Smooth muscle cell of the brain vasculature (primary cell): ENCODE measurements around the gene ADGRV1.
"Not testable (repeated sequence)": the region's sequence is repeated elsewhere in the genome, so short reads cannot be mapped to it uniquely, and the experiment has no call there.

Experiments used
- DNase-seq: peaks from one replicate; pipeline ENCODE4 v3.0.0-alpha.2; 2012; ENCODE audit warnings: low read depth, low spot score

ADGRV1 gene

DNA sequence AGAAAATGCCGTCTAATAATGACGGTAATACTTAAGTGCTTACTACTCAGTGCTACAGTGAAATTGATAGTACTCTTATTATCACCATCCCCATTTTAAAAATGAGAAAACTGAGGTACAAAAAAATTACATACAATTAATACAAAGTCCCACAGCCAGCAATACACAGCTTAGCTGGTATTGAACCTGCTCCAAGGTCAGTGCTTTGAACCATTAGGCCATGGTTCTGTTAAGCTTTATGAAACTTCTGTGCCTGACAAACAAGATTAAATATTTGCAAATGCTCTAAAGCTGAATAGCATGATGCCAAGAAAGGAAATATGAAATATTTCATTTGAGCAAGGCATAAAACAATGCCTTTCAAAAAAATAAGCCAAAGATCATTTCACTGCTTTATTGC, 467.4 kb downstream of the ADGRV1 start:
- DNase-seq: no peak

DNA sequence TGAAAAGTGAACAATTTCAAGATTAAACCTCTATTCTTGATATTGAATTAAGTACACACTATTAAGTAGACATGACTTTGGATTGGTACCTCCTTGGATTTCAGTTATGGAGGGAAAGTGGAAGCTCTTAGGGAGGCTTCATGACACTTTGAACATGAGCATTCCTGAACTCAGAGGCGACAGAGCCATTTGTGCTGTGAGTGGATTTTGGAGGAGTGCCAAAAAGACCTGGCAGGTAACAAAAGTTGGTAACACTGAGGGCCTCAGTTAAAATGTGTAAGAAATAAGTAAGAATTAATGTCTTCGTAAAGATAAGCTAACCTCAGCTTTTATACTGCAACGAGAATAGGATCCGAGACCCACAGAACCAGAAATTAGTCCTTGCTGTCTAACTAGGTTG, 467.9 kb downstream of the ADGRV1 start:
- DNase-seq: no peak

DNA sequence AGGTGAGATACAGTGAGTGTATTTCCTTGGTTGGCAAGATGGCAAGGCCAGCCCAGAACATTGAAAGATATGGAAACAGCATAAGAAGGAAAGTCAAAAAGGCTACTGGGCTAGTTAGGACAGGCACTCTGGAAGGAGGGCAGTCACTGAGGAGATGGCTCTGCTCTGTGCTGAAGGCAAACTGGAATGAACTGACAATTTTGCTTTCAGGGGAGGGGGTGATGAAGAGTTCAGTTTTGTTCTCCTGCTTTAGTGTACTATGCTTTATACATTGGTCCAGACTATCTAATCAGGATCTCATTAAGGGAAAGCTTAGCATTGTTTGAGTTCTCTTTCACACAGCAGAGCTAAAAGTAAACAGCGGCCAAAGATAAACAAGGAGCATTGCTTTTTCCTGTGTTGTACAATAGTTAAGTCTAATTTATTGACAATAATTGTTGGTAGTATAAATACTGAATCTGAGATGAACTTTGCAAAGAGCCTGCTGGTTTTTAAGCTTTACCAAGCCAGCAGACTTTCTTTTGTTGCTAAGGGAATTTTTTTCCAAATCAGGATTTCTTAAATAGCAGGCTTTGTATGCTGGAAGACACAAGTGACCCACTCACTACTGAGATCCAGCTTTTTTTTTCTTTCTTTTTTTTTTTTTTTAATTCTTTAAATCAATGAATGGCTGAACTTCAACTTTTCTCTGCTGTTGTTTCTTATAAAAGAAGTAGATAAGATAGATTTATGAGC, 469.0 kb downstream of the ADGRV1 start:
- DNase-seq: no peak

DNA sequence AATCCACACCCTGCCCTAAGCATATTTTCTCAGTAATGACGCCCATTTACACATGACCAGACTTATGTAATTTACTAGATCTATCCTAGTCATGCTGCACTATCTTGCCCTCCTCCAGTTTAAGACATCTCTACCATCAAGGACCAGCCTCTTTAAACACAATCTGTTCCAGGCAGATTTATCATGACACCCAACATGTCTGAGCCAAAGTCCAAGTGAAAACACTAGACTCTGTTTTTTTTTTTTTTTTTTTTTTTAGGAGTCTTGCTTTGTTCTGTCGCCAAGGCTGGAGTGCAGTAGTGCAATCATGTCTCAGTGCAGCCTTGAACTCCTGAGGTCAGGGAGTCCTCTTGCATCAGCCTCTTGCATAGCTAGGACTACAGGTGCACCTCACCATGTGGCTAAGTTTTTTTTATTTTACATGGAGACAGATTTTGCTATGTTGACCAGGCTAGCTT, 469.9 kb downstream of the ADGRV1 start:
- no peak for DNase-seq

DNA sequence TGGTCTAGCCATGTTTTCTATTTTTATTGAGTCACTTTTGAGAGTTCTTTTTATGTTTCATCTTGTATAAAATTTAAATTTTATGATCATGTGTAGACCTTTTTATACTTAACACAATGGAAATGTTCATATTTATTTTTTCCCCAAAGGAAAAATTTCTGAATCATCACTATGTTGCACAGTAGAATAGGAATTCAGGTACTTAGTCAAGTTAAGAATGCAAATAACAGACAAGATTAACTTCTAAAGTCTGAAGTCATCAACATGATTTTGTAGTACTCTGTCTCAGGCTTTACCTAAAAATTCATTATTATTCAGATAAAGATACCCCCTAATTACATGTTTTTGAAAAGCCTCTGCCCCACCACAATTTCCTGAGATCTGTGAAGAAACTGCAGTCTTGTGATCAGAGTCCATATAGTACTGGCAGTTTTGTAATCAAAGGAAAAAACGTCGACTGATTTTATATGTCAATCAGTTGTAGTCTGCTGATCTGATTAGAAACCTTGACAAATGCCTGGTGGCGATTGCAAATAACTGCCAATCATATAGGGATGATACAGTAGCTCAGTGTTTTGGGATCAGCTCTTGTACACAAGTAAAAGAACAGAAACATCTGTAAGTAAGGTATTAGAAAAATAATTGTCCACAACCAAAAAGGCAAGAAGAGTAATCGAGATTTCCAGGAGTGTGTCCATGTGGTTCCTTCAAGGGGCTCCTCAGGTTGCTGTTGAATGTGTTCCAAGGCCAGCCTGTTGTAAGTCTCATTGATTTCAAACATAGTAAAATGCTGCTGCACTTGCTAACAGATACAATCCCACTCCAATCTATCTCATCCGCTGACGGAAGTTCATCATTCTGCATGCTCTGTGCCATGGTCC, 472.2 kb downstream of the ADGRV1 start:
- no peak for DNase-seq

DNA sequence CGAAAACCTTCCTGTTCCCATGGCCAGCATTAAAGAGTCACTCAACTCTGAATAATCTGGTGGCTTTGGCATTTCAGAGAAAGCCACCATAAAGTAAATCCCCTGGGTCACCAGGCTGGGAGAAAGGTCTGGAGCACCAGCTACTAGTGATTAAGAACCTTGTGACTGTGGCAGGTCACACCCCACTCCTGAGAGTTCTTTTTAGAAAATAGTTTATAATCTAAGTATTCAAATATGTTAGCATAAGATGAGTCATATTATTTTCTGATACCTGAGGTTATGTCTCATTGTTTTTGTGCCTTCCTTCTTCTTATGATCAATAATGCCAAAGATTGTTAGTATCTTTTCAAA, 472.8 kb downstream of the ADGRV1 start:
- no peak for DNase-seq

DNA sequence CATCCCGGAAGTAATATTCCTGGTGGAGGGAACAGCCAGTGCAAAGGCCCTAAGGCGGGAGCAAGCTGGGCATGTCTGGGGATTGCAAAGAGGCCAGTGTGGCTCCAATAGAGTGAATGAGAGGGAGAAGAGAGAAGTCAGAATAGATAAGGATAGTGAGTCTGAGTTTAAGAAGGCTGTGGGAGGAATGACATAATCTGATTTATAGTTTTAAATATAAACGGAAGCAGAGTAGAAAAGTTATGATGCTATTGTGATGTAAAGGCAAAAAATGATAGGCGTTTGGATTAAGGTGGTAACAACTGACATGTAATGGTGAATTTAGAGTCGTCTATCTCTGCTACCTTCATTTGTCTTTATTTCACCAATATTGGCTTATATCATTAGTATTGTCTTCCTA, 473.5 kb downstream of the ADGRV1 start:
- no peak for DNase-seq

DNA sequence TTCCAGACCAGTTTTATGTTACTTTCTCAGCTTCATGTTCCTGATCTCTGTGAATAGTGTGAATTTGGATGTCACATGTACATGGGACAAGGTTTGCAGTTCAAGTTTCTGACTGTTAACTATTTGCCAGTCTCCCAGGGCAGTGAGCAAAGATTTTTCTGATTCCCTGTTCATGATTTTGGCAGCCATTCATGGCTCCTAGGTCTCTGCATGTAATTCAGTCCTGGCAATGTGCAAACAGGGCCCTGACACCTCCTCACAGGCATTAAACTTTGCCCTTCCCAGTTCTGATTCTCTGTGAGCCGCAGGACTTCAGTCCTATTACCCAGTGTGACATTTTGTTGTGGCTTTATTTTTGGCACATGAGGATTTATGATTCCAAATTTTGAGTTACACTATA, 474.8 kb downstream of the ADGRV1 start:
- no peak for DNase-seq

DNA sequence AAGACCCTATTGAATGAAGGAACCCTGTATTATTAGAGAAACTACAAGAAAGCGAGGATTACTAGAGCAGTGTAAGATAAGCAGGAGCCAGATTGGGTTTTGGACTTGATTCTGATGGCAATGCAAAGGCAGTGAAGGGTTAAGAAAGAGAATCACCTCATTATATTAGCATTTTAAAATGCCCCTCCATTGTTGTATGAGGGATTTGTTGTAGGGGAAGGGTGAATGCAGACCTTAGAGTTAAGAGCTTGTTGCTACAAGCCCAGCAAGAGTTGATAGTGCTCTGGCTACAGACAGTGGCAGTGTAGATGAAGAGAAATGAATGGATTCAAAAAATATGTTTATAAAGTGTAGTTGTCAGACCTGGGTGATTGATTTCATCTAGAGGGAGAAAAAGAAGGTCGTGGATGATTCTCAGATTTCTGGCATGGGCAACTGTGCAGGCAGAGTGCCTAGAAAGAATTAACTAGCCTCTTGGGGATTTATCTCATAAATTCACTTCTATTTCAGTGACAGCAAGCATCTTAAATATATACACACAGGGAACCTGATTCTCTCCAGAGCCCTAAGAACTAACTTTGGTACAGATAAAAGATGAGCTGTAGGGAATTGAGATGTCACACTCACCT, 479.7 kb downstream of the ADGRV1 start:
- no peak for DNase-seq

DNA sequence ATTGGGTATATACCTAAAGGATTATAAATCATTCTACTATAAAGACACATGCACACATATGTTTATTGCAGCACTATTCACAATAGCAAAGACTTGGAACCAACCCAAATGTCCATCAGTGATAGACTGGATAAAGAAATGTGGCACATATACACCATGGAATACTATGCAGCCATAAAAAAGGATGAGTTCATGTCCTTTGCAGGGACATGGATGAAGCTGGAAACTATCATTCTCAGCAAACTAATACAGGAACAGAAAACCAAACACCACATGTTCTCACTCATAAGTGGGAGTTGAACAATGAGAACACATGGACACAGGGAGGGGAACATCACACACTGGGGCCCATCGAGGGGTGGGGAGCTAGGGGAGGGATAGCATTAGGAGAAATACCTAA, 482.5 kb downstream of the ADGRV1 start:
- DNase-seq: not testable (repeated sequence)

DNA sequence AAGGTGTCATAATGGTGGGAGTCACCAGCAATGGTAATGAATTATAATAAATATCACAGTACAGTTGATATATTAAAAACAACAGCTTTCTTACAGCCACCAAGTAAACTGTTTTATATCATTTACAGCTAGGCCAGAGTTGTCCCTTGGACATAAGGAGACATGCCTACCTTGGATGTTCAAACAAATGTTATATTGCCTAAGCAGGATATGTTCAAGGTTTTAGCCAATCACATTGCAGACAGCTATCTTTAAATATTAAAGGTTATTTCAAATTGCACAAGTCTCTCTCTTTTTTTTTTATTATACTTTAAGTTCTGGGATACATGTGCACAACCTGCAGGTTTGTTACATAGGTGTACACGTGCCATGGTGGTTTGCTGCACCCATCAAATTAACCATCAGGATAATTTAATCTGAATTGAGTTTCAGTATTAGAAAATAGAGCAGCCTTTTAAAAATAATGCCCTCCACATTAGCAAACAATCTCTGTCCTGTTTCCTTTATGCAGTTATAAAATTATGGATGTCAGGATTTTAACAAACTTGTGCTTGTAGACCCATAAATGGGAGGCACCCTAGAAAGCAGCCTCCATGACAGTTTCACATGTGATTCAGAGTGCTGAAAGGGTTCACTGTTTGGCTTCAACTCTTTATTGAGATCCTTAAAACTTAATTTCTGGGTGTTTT, 483.8 kb downstream of the ADGRV1 start:
- no peak for DNase-seq

DNA sequence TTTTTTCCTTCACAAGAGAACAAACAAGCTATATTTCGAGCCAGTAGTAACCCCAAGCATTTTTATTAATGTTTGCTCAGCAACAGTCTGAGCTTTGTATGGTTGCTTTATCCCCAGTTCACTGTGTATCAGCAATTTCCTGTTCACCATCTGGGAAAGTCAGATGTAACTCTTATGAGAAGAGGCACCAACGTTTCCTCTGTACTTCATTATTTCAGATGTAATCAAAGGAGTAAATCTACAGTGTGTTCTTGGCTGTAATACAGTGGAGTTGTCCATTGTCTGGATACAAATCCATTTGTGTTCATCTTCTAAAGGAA, 484.3 kb downstream of the ADGRV1 start:
- no peak for DNase-seq

DNA sequence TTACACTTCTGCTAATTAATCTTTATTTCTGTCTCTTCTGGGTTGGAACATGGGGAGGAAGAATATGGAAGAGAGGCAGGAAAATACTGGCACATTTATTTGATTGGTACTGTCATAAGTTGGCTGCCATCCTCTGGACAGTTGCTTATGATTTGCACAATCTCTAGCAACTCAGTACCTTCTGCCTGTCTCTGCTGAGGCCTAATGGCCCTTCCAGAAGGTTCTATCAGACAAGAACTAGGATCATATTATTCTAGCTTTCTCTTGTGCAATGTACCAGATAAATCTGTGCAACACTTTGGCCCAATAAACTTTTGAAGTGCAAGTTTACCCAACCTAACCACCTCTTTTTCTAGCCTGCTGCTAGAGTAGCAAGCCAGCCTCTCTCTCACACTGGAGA, 489.5 kb downstream of the ADGRV1 start:
- no peak for DNase-seq

DNA sequence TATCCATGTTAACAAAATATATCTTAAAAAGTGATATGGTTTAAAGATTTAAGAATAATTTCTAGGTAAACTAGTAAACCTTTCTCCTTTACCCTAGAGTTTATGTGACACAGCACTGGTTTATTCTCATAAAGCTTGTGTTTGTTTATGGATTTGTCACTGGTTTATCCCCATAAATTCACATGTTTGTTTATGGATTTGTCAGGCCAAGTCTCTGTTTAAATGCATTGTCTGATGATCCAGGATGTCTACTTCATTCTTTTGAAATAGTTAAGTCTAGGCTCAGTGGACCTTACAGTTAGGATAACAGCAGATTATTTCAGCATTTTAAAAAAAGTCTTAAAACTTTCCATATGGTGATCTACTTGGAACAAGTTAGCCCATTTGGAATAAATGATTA, 490.5 kb downstream of the ADGRV1 start:
- DNase-seq: no peak

DNA sequence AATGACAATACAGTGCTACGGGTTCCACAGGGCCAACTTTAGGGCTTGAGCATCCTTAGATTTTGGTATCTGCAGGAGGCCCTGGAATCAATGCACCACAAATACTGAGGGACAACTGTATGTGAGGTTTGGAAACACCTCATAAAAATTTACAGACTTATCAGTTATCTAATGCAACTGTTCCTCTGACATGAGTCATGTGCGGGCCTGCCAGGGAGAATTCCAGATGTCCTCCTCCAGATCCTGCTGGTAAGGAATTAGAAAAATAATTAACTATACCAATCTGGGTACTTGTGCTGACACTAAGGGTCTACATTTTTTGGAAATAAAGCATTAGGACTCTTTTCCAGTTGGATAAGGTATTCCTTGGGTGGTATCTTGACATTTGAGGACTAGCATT, 491.2 kb downstream of the ADGRV1 start:
- no peak for DNase-seq

DNA sequence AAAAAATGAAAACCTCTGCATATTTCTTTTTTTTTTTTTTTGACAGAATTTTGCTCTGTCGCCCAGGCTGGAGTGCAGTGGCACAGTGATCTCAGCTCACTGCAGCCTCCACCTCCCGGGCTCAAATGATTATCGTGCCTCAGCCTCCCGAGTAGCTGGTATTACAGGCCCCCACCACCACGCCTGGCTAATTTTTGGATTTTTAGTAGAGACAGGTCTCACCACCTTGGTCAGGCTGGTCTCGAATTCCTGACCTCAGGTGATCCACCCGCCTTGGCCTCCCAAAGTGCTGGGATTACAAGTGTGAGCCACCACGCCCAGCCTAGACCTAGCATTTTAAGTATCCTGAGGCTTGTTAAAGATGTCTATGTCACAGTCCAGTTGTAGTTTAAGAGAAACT, 493.8 kb downstream of the ADGRV1 start:
- DNase-seq: not testable (repeated sequence)

DNA sequence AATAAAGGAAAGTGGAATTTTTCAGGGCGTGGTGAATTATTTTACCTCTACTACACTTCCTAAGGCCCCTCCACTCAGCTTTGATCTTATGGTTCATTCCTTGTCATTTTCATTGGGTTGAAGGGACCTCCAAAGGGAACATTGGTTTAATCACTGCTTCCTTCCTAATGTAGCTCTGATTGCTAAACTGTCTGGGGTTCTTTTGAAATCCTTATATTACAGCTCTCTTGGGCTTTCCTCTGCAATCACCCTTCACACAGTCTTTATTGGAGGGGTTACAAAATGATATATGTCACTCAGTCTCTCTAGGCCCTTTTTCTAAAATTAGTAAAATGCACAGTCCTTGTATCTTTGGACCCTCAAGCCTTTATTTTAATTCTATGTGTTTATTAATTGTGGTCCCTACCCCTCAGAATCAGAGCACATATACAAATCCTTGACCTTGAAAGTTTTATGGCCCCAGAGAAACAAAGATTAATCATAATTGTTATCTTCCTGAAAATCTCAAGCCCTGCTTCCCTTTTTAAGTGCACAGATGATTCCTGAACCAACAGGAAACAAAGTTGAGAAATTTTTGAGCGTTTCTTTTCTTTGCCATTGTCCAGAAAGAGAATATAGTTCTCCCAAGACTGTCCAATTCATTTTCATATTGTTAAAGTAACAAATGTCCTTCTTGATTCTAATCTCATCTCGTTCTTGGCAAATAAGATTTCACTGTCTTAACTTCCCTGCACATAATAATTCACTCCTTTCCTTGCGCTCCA, 494.6 kb downstream of the ADGRV1 start:
- DNase-seq: no peak

DNA sequence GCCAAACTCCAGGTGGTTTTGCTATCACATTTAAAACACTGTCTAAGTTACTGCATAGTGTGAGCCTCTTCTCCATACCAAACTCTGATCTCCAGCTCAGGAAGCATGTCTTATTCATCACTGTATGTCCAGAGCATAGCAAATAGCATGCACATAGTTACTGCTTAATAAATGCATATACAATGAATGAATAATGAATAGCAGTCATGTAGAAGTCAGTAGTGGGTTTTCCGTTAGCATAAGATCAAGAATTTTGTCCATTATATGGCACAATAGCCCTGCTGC, 495.1 kb downstream of the ADGRV1 start:
- no peak for DNase-seq

DNA sequence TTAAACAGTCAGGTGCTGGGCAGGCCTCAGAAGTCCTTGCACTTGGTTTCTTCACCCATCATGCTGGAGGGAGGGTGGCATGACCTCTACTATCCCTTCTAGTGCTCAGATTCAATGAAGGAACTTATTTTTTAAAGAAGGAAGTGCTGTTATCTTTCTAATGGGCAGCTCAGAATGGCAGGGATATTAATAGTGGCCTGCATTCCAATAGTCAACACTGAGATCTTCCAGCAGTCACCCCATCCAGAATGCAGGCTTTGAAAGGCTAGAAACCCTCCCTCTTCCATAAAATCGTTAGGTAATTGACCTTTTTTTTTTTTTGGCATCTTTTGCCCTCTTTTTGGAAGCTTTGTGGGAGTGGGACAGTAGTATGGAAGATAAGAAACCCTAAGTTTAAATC, 499.6 kb downstream of the ADGRV1 start:
- no peak for DNase-seq

DNA sequence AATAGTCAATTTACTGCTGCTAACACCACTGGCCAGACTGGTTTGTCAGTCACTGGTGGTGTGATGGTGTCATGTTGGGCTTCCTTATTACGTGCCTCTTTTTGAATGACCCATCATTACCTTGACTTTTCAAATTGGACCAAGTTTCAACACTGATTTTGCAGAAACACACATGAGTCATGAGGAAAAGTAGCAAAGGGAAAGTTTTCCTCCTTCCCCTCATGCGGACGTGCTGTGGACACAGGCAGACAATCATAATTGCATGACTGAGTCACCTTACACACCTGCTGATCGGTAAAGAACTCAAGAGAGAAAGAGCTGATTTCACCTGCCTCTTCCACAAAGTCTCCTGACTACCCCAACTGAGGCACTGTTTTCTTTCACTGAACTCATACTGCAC, 500.0 kb downstream of the ADGRV1 start:
- no peak for DNase-seq

DNA sequence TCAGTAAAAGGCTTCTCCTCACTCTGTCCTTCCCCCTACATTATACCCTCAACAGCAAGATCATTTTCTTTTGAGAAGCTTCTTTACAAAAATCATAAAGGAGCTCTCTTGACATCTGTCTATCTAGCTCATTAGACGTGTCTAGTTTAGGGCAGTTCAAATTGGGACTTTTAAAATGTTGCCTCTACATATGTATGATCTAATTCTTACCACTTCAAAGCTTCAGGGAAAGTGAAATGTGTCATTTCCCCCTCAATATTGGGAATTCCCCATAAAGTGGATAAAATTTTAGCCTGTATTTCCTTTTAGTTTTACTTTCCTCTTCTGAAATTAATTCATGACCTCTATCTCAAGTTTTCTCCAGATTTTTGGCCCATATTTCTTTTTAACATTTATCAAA, 500.8 kb downstream of the ADGRV1 start:
- DNase-seq: no peak

DNA sequence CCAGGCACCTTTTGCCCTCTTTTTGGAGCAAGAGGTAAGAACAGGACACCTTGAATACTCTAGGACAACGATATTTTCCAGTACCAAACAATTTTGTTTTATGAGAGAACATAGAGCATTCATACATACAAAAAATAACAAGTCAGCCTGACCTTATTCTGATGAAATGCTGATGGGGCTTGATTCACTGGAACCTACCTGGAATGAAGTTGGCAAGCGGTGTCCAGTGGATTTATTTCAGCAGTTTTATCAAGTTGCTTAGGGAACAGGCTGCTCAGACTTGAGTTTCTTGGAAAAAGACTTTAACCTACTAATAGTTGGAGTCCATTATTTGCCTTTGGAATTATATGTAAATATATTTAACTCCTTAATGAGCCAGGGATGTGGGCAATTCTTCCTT, 502.5 kb downstream of the ADGRV1 start:
- no peak for DNase-seq
